Measurements from ENCODE around the gene TMC7.

DNA sequence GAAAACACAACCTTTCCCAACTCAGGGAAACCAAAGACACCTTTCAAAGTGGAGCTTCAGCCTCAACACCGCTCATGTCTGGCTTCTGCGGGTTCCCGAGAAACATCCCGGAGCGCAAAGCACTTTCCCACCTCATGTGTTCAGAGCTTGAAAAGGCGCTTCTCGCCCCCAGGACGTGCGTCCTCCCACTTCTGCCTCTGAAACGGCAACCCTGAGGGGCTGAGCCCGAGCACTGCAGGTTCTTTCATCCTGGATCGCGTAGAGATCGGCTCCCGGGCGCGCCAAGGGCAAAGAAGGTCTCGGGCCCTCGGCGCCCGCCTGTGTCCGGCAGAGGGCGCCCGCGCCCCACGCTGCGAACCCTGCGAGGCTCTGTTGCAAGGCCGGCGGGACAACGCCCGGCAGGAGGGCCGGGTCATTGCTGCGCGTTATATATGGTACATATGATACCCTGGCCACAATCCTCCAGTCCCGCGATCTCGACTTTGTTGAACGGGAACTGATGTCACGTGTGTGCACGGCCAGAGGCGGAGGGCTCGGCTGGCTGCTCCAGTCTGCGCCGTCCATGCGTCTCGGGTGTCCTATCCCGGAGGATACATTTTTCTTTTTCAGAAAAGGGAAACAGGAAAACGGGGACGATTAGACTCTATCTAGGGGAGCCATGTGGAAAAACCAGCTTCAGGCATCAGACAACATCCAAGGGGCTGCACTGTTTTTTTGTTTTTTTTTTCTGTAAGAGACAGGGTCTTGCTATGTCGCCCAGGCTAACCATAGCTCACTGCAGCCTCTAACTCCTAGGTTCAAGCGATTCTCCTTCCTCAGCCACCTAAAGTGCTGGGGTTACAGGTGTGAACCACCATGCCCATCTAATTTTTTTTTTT is 102.8 kb downstream of the TMC7 start:
- TF ChIP-seq EZH2 (IDR thresholded peaks at IDR 0.05) (no peak), POLR2AphosphoS5 (IDR thresholded peaks at IDR 0.05; ENCODE audit: borderline replicate concordance, low read depth, low read length) (no peak)

Measured in SK-N-MC (cell line).